GM21367 (cell line): Measurements from ENCODE around the gene SUMO1.
"Not testable (repeated sequence)": the region's sequence is repeated elsewhere in the genome, so short reads cannot be mapped to it uniquely, and the experiment has no call there.

Source experiments
- ATAC-seq: cut with Tn5 transposase; IDR thresholded peaks from one replicate; pipeline ENCODE4 v1.9.1; 2021; ENCODE audit not compliant: unreplicated experiment

The SUMO1 gene

DNA sequence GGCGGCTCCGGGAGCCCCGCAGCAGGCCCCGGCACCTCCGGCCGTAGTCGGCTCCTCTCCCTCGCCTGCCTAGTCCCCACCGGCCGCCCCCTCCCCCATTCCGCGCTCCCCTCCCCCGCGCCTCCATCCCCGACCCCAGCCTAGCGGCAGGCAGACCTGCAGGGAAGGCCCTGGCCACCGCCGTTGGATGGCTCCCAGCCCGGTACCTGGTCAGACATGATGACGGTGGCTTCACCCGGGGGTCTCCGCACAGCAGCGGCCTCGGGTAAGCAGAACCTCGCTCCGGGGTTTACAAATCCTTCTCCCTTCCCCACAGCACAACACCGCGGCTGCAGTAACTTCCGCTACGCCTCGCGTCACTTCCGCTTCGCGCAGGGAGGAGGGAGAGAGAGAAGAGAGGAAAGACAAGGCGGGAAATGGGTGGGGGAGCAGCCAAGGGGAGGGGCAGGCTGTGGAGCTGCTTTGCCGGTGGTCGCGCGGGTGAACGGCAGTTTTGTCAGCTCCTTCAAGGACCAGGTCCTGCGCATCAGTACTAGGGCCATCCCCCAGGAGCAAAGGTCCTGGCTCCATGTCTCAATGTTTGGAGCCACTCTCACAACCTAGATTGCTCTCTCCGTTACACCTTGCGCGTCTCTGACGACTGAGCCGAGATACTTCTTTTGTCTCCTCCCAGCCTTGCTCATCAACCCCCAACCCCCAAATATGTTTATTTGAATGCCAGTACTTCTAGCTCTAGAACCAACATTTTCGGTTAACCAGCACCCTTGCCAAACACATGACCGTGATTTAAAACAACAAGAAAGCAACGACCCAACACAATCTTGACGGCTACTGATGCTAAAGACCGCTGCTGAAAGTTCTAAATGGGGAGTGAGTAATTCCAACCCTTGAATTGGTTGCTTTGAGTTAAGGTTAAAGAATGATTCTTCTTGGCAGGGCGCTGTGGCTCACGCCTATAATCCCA is at the start of gene SUMO1:
Gene SUMO1, minus strand, starts transcription at position 364 of the 964 bp plus-strand sequence. Its CDS starts 146 bp downstream, at position 218.
- ATAC-seq: peak; percentile 96

DNA sequence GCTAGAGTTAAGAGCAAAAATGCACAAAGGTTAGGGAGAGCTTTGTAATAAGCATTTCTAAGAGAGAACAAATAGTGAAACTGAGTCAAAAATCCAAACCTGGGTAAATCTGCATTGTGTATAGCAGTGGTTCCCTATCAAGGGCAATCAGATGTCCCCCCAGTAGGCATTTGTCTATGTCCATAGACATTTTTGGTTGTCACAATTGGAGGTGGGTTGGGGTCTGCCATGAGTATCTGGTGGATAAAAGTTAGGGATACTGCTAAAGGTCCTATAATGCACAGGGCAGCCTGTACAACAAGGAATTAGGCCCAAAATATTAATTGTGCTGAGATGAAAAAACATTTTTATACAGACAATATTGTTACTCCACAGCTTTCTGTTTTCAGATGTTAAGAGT is 48.2 kb upstream of the SUMO1 start:
- ATAC-seq: no peak

DNA sequence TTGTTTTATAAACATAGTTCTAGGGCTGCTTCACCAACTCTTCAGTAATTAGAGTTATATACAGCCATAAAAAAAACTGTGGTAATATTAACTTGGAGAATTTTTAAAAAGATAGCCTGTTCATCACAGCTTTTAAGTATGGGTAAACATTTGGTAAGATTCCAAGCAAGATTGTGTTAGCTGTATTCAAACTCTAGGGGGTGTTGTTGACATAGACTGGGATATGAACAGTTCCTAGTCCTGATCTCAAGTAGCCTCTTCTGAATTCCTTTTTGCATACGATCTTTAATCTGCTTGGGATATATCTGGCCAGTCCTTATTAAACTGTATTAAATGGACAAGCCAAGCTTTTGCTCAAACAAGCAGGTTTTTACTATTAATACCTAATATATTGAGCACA is 40.5 kb upstream of the SUMO1 start:
- ATAC-seq: no peak

- ATAC-seq: no peak
Measured at GRCh38 chr2:202278036-202278760, 39.8 kb upstream of the SUMO1 start.

DNA sequence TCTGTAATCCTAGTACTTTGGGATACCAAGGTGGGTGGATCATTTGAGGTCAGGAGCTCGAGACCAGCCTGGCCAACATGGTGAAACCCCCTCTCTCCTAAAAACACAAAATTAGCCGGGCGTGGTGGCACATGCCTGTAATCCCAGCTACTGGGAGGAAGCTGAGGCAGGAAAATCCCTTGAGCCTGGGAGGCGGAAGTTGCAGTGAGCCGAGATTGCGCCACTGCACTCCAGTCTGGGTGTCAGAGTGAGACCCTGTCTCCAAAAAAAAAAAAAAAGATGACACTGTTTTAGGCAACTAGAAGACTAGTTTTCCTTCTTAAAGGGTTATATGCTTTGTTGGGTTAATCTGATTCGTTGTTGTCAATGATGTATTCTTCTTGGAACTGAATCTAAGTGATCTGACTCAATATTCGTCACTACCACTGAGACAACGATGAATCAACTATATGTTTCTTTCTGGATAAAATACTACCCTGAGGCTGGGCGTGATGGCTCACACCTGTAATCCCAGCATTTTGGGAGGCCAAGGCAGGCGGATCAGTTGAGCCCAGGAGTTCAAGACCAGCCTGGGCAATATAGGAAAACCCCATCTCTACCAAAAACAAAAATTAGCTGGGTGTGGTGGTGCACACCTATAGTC is 37.8 kb upstream of the SUMO1 start:
- ATAC-seq: not testable (repeated sequence)

- no peak for ATAC-seq
Measured at GRCh38 chr2:202270487-202270886, 32.1 kb upstream of the SUMO1 start.

DNA sequence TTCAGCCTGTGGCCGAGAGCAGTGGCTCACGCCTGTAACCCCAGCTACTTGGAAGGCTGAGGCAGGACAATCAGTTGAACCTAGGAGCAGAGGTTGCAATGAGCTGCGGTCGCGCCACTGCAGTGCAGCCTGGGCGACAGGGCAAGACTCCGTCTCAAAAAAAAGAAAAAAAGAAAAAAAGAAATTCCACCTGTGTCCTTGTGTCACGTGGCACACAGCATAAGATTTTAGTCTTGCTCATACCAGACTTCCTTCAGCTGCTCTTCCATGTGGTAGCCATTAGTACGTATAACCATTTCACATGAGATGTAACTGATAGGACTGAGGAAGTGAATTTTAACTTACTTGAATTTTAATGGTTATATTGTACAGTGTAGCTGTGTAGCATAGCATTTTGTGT is 31.2 kb upstream of the SUMO1 start:
- ATAC-seq: no peak

DNA sequence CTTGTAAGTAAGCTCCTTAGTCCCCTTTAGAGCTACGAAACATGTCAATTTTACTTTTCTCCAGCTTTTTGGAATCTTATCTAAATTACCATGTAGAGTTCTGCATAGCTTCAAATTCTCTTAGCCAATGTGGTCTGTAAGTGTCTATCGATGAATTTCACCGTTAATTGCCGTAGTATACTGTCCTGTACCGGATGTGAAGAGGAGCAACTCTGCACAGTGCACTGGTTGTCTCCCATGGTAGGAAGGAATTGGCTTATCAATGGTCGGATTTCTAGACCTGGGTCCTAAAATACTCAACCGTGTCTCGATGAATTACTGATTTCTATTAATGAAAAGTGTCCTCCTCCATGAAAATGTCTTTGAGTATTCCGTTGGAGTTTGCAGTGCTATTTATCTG is 29.1 kb upstream of the SUMO1 start:
- ATAC-seq: no peak

DNA sequence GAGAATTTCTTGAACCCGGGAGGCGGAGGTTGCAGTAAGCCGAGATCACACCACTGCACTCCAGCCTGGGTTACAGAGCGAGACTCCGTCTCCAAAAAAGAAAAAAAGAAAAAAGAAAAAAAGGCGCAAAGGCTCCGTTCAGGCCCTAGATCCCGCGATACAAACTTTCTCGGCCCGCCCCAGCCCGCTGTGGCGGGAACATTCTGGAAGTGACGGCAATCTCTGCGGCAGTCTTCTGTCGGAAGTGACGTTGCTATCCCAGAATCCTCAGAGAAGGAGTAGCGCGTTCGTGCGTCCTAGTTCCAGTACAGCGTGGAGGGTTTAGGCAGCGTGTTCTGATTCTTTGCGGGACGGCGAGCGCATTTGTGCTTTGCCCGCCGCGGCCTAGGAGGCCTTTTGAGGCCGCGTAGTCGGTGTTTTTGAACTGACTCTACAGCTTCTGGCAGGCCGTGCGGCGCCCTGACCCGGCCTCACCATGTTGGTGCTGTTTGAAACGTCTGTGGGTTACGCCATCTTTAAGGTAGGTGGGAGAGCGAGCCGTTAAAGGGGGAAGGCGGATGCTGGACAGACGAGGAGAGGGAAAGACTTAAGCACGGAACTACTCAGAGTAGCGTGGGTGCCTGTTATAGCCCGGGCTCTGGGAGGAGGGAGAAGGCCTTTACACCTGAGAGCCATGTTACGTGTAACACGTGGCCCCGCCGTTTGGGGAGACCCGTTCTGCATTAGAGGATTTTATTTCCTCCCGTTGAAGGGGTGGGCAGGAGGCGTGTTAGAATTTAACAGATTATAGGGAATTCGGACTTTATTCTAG is 27.3 kb upstream of the SUMO1 start, which contains the start of gene NOP58:
Gene NOP58, plus strand, starts transcription at position 297 of the 811 bp plus-strand sequence. Its CDS starts 179 bp downstream, at position 476.
- ATAC-seq: peak; percentile 80

- no peak for ATAC-seq
Measured at GRCh38 chr2:202261531-202261930, 23.1 kb upstream of the SUMO1 start.

DNA sequence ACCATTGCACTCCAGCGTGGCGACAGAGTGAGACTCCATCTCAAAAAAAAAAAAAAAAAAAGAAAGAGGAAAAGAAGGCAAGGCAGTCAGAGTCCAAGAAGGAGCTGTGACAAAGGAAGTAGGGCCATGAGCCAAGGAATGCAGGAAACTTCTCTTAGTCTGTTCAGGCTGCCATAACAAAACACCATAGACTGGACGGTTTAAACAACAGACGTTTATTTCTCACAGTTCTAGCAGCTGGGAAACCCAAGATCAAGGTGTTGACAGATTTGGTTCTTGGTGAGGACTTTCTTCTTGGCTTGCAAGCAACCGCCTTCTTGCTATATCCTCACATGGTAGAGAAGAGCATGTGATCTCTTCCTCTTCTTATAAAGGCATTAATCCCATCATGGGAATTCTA is 13.1 kb upstream of the SUMO1 start:
- ATAC-seq: no peak

DNA sequence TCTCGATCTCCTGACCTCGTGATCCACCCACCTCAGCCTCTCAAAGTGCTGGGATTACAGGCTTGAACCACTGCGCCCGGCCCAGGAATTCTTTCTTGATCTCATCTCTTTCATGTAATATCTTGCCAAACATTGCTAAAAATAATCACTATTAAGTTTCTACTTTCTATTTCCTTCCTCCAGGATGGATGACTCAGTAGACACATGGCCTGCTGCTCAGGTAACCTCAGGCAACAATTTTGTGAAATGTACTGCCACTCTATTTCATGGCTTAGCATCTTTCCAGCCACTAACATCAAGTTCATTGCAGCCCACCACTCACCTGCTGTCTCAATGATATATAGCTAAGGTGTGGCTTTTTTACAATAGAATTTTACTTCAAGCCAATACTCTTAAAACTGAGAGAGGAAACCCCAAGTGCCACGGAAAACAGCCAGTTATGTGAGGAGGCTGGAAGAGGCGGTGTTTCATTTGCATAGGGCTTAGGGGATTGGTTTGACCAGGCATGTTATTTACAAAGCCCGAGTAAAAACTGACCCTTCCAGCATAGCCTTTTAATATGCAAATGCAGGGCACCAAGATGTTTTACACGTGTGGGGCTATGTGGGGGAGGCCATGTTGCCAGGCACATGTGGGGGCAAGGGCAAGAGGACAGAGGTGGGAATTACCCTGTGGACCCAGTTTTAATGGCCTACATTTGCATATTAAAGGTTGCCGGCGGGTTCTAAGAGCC is 11.3 kb upstream of the SUMO1 start:
- no peak for ATAC-seq

GRCh38 chr2:202247710-202248109 is 9.3 kb upstream of the SUMO1 start:
- ATAC-seq: not testable (repeated sequence)

DNA sequence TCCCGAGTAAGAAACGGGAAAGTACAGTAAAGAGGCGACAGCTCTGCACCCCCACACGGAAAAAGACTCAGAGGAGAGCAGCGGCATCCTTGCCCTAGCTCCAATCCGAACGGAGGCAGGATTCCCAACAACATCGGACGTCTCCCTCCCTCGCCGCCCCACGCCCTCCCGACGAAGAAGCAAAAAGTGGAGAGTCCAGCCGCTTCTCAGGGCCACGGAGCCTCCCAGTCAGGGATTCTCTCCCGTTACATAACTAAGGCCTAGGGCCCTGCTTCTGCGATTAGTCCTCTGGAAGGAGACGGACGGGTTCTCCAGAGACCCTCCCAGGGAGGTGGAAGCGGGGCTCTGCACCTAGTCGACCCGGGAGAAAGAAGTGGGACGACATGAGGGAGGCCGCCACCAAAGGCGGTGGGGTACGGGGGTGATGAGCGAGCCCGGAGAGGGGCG is 587 bp downstream of the SUMO1 start:
- peak; percentile 34 for ATAC-seq

DNA sequence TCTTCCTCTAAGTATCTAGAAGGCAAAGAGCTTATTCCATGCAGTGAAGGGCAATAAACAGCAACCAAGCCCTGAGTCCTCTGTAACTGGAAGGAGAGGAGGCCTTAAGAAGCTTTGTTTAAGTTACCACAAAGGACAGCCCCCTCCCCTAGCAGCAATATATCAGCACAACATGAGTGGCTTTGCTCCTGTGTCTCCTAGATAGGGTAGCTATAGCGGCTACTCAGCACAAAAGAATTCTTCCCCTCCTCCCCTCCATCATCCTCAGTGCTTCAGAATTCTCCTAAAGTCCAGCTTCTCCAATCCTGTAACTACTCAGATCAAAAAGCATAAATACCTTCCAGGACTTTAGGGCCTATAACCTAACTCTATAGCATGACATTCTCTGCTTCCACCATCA is 16.5 kb downstream of the SUMO1 start:
- ATAC-seq: no peak

- ATAC-seq: no peak
Measured at GRCh38 chr2:202215179-202215578, 23.2 kb downstream of the SUMO1 start.

- no peak for ATAC-seq
Measured at GRCh38 chr2:202208526-202208925, 29.9 kb downstream of the SUMO1 start.

GRCh38 chr2:202204855-202205254 is 33.5 kb downstream of the SUMO1 start:
- ATAC-seq: no peak

GRCh38 chr2:202203348-202203747 is 35.0 kb downstream of the SUMO1 start:
- ATAC-seq: no peak
